Measurements from ENCODE around the gene TUBA1C.
"Not testable (repeated sequence)": the region's sequence is repeated elsewhere in the genome, so short reads cannot be mapped to it uniquely, and the experiment has no call there.

DNA sequence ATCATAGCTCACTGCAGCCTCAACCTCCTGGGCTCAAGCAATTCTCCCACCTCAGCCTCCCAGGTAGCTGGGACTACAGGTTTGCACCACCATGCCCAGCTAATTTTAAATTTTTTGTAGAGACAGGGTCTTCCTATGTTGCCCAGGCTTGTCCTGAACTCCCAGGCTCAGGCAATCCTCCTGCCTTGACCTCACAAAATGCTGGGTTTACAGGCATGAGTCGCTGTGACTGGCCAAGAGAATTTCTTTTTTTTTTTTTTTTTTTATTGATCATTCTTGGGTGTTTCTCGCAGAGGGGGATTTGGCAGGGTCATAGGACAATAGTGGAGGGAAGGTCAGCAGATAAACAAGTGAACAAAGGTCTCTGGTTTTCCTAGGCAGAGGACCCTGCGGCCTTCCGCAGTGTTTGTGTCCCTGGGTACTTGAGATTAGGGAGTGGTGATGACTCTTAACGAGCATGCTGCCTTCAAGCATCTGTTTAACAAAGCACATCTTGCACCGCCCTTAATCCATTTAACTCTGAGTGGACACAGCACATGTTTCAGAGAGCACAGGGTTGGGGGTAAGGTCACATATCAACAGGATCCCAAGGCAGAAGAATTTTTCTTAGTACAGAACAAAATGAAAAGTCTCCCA lies 18.0 kb downstream of the TUBA1C start:
- not testable (repeated sequence) for TF ChIP-seq POLR2AphosphoS5 (IDR thresholded peaks at IDR 0.05; ENCODE audit: borderline replicate concordance, low read depth, low read length); FOXP2 (optimal IDR thresholded peaks at IDR 0.05; ENCODE audit: control extremely low read depth, extremely low read length, insufficient read depth); EZH2 (IDR thresholded peaks at IDR 0.05)

Measured in SK-N-MC (cell line).